HL-60/S4 treated with retinoic acid at 250 ng/mL for 4 days and 3 days (cell line): ENCODE data around the gene JAKMIP1.
"Not testable (repeated sequence)": the region's sequence is repeated elsewhere in the genome, so short reads cannot be mapped to it uniquely, and the experiment has no call there.

Experiments used
- in situ Hi-C: fragments of 300-500 bp; cut with MboI; formaldehyde crosslinking; loops from 2 replicates; pipeline ENCODE4 v1.7.0; 2022; ENCODE audit warnings: low sequenced_read_pairs

The JAKMIP1 gene

GRCh38 chr4:5999830-6000365 is 200.5 kb downstream of the JAKMIP1 start:
- in situ Hi-C loops, result no loop called here

- in situ Hi-C loops, result no loop called here
Measured at GRCh38 chr4:5999356-5999755, 201.0 kb downstream of the JAKMIP1 start.

- in situ Hi-C loops, result no loop called here
Measured at GRCh38 chr4:5998333-5998936, 201.9 kb downstream of the JAKMIP1 start.

GRCh38 chr4:5996641-5997040 is 203.7 kb downstream of the JAKMIP1 start:
- in situ Hi-C loops, result no loop called here

- in situ Hi-C loops, result no loop called here
Measured at GRCh38 chr4:5995901-5996623, 204.3 kb downstream of the JAKMIP1 start.

- in situ Hi-C loops, result no loop called here
Measured at GRCh38 chr4:5993876-5994811, 206.2 kb downstream of the JAKMIP1 start.

- in situ Hi-C loops, result not testable (repeated sequence)
Measured at GRCh38 chr4:5993346-5993745, 207.0 kb downstream of the JAKMIP1 start.

- in situ Hi-C loops, result no loop called here
Measured at GRCh38 chr4:5992828-5993321, 207.5 kb downstream of the JAKMIP1 start.

GRCh38 chr4:5992171-5992827 is 208.1 kb downstream of the JAKMIP1 start:
- in situ Hi-C loops, result no loop called here

- in situ Hi-C loops, result no loop called here
Measured at GRCh38 chr4:5991405-5991804, 208.9 kb downstream of the JAKMIP1 start.

- in situ Hi-C loops, result no loop called here
Measured at GRCh38 chr4:5990446-5991160, 209.7 kb downstream of the JAKMIP1 start.

- in situ Hi-C loops, result no loop called here
Measured at GRCh38 chr4:5989236-5990225, 210.8 kb downstream of the JAKMIP1 start.

GRCh38 chr4:5988086-5988845 is 212.1 kb downstream of the JAKMIP1 start:
- in situ Hi-C loops, result no loop called here

- in situ Hi-C loops, result no loop called here
Measured at GRCh38 chr4:5984843-5985242, 215.5 kb downstream of the JAKMIP1 start.

- in situ Hi-C loops, result no loop called here
Measured at GRCh38 chr4:5982156-5982973, 218.0 kb downstream of the JAKMIP1 start.

- in situ Hi-C loops, result no loop called here
Measured at GRCh38 chr4:5980436-5981155, 219.8 kb downstream of the JAKMIP1 start.

GRCh38 chr4:5979981-5980380 is 220.4 kb downstream of the JAKMIP1 start:
- in situ Hi-C loops, result no loop called here
